H1 (cell line): ENCODE data around the gene GADD45A. TPM values are rescaled to one million over a fixed set of nuclear protein-coding genes. Genes with fewer than 3 reads are reported as not detected.

Experiments used
- KDM4A ChIP-seq: IDR thresholded peaks from one replicate; pipeline ENCODE4 v1.7.1; 2012; ENCODE audit warnings: low read depth, mild to moderate bottlenecking, moderate library complexity, low read length, inconsistent platforms; ENCODE audit not compliant: severe bottlenecking
- NANOG ChIP-seq: IDR thresholded peaks from 2 replicates; pipeline ENCODE4 v1.6.1; 2011; ENCODE audit warnings: low read length, low read depth, mild to moderate bottlenecking, inconsistent platforms; ENCODE audit not compliant: insufficient read depth, poor library complexity, severe bottlenecking
- RFX5 ChIP-seq: IDR thresholded peaks from 2 replicates; pipeline ENCODE4 v1.6.1; 2011; ENCODE audit warnings: low read depth, low read length, improper control_type of control experiment, borderline replicate concordance
- polyA plus RNA-seq, 7 experiments: library from polyadenylated mRNA; depleted of rRNA in 3 of 7; stranded (reverse) in 5 of 7; unstranded in 2 of 7; fragments of >200 nt in 5 of 7; fragments of 200-250 nt in 2 of 7; gene quantifications; 1 replicate in 5 of 7; 2 replicates in 1 of 7; 4 replicates in 1 of 7; pipeline versions ENCODE4 v1.2.1 to v1.2.3, GENCODE V29; 2011 to 2013; ENCODE audit warnings: missing spikeins in 2 of 7, mixed read lengths in 2 of 7
- total RNA-seq: library from RNA; stranded (reverse); fragmentation: NEBNext Ultra II Directional; extraction: Animal tissue kit (Norgen Biotek cat#: 25700); gene quantifications from 2 replicates; pipeline ENCODE4 v1.2.1, GENCODE V29; 2021
- TF ChIP-seq, protein P1 (sequence below): fragments of 300-600 bp; sonication (generic); IDR thresholded peaks from 2 replicates; pipeline ENCODE4 v1.7.1; 2012; ENCODE audit warnings: low read length, moderate library complexity, mild to moderate bottlenecking, inconsistent platforms; ENCODE audit not compliant: insufficient replicate concordance

The GADD45A gene
- total and polyA plus RNA-seq, 2 of the 8 experiments (the other 6 are each of a cell fraction or from before 2014, with no cell fraction given) = 7.6 to 15.6 TPM

DNA sequence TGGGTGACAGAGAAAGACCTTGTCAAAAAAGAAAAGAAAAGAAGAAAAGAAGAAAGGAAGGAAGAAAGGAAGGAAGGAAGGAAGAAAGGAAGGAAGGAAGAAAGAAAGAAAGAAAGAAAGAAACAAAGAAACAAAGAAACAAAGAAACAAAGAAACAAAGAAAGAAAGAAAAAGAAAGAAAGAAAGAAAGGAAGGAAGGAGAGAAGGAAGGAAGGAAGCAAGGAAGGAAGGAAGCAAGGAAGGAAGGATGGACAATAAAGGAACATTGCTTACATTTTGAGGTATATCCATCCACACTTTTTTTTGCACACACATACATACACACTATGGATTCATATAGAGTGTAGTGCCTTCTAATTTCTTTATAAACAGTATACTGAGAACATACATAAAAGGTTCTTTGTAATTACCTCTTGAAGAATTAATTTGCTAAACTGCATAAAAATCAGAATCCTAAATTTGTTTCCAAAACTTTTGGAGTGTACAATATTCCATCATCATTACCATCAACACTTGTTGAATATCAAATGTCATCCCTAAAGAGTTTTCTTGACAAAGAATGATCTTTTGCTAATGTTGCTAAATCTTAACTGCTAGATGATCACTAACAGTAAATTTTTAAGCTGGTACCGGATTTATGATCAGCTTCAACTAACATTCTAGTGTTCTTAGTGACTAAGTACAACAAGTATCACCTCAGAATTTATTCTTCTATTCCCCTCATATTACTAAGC, 11.4 kb upstream of the GADD45A start (continued):
- TF ChIP-seq, protein P1, sequence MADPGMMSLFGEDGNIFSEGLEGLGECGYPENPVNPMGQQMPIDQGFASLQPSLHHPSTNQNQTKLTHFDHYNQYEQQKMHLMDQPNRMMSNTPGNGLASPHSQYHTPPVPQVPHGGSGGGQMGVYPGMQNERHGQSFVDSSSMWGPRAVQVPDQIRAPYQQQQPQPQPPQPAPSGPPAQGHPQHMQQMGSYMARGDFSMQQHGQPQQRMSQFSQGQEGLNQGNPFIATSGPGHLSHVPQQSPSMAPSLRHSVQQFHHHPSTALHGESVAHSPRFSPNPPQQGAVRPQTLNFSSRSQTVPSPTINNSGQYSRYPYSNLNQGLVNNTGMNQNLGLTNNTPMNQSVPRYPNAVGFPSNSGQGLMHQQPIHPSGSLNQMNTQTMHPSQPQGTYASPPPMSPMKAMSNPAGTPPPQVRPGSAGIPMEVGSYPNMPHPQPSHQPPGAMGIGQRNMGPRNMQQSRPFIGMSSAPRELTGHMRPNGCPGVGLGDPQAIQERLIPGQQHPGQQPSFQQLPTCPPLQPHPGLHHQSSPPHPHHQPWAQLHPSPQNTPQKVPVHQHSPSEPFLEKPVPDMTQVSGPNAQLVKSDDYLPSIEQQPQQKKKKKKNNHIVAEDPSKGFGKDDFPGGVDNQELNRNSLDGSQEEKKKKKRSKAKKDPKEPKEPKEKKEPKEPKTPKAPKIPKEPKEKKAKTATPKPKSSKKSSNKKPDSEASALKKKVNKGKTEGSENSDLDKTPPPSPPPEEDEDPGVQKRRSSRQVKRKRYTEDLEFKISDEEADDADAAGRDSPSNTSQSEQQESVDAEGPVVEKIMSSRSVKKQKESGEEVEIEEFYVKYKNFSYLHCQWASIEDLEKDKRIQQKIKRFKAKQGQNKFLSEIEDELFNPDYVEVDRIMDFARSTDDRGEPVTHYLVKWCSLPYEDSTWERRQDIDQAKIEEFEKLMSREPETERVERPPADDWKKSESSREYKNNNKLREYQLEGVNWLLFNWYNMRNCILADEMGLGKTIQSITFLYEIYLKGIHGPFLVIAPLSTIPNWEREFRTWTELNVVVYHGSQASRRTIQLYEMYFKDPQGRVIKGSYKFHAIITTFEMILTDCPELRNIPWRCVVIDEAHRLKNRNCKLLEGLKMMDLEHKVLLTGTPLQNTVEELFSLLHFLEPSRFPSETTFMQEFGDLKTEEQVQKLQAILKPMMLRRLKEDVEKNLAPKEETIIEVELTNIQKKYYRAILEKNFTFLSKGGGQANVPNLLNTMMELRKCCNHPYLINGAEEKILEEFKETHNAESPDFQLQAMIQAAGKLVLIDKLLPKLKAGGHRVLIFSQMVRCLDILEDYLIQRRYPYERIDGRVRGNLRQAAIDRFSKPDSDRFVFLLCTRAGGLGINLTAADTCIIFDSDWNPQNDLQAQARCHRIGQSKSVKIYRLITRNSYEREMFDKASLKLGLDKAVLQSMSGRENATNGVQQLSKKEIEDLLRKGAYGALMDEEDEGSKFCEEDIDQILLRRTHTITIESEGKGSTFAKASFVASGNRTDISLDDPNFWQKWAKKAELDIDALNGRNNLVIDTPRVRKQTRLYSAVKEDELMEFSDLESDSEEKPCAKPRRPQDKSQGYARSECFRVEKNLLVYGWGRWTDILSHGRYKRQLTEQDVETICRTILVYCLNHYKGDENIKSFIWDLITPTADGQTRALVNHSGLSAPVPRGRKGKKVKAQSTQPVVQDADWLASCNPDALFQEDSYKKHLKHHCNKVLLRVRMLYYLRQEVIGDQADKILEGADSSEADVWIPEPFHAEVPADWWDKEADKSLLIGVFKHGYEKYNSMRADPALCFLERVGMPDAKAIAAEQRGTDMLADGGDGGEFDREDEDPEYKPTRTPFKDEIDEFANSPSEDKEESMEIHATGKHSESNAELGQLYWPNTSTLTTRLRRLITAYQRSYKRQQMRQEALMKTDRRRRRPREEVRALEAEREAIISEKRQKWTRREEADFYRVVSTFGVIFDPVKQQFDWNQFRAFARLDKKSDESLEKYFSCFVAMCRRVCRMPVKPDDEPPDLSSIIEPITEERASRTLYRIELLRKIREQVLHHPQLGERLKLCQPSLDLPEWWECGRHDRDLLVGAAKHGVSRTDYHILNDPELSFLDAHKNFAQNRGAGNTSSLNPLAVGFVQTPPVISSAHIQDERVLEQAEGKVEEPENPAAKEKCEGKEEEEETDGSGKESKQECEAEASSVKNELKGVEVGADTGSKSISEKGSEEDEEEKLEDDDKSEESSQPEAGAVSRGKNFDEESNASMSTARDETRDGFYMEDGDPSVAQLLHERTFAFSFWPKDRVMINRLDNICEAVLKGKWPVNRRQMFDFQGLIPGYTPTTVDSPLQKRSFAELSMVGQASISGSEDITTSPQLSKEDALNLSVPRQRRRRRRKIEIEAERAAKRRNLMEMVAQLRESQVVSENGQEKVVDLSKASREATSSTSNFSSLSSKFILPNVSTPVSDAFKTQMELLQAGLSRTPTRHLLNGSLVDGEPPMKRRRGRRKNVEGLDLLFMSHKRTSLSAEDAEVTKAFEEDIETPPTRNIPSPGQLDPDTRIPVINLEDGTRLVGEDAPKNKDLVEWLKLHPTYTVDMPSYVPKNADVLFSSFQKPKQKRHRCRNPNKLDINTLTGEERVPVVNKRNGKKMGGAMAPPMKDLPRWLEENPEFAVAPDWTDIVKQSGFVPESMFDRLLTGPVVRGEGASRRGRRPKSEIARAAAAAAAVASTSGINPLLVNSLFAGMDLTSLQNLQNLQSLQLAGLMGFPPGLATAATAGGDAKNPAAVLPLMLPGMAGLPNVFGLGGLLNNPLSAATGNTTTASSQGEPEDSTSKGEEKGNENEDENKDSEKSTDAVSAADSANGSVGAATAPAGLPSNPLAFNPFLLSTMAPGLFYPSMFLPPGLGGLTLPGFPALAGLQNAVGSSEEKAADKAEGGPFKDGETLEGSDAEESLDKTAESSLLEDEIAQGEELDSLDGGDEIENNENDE = no peak
- no peak for TF ChIP-seq RFX5
- no peak for TF ChIP-seq KDM4A
- TF ChIP-seq NANOG = no peak
- TF ChIP-seq, all 59 proteins: peak for 0
